GOT3 (cell line): ENCODE data around the gene TMEM40.
"Not testable (repeated sequence)": the region's sequence is repeated elsewhere in the genome, so short reads cannot be mapped to it uniquely, and the experiment has no call there.

Experiments
- DNase-seq: peaks from one replicate; lab custom pipeline; 2025; ENCODE audit warnings: mixed read lengths; lab: John Stamatoyannopoulos, UW

TMEM40 gene

GRCh38 chr3:12716605-12717151, 42.4 kb downstream of the TMEM40 start:
- DNase-seq, result no peak

GRCh38 chr3:12714278-12714677, 44.8 kb downstream of the TMEM40 start:
- DNase-seq, result no peak

- DNase-seq, result no peak
Measured at GRCh38 chr3:12710062-12710461, 49.0 kb downstream of the TMEM40 start.

DNA sequence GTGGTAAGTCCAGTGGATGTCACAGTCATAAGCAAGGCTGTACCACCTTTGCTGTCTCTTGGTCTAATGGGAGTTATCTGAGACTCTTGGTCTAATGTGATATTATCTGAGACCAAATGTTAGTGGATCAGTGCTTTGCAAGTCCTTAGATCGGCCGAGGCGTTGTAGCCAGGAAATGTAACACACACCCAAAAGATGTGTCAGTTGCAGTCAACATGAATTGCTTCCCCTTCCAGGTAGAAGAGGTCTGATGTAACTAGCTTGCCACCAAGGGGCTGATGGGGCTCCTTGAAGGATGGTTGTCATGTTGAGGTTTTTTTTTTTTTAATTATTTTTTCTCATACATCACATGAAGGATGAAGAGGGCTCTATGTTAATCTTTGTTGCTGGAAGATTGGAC, 49.7 kb downstream of the TMEM40 start:
- DNase-seq, result no peak

DNA sequence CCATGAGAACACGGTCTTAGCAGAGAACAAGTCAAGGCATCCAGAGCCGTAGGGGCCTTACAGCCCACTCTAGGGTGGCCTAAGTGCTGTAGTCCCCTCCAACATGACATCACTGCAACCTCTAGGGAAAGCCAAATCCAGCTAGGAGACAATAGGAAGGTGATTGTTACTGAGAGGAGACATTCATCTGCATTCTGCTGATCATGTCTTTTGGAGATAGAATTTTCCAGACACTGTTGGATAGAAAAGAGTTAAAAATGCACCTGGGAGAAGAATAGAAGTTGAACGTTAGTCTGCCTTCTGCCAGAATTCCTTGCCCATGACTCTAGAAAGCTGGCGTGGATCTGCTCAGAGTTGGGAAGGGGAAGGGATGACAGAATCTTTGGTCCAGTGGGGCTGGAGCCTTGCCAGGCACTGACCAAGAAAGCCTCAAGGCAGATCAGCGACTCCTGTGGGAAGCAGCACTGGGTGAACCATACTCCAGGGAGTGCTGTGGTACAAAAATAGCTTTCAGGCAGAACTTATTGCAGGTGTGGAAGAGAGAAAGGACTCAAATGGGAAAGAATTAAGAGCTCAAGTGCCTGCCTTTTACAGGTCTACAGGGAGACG, 50.4 kb downstream of the TMEM40 start:
- peak; percentile 20 for DNase-seq

DNA sequence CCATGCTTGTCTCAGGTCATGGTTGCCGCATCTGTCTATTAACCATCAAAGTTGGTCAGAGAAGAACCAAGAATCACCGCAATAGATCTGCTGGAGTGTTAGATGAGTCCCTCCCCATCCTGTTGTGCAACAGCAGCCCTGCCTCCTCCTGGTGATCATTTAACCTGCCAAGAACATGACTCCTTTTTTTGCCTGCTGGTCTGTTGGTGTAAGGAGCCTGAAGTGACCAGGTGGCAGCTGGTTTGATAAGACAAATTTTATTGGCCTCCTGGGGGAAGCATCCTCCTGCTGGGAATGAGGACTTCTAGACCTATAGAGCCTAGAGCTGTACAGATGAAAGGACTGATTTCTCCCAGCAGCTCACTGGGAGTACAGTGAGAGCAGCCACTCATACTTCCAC, 51.6 kb downstream of the TMEM40 start:
- no peak for DNase-seq

- DNase-seq, result peak; percentile 14
Measured at GRCh38 chr3:12706504-12707253, 52.4 kb downstream of the TMEM40 start.

DNA sequence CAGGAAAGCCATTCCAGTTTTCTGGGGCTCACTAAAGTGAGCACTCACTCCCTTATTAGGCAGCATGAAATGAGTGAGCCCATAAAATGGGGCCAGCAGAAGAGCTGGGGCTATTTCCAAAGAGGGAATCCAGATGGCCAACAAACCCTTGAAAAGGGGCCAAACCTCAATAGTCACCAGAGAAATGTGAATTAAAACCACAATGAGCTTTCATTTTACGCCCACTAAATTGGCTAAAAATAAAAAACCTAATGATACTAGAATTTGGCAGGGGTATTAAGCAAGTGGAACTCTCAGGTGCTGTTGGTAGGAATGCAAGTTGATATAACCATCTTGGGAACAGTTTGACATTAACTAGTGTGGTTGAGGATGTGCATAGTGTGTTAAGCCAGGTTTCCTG, 53.1 kb downstream of the TMEM40 start:
- no peak for DNase-seq

DNA sequence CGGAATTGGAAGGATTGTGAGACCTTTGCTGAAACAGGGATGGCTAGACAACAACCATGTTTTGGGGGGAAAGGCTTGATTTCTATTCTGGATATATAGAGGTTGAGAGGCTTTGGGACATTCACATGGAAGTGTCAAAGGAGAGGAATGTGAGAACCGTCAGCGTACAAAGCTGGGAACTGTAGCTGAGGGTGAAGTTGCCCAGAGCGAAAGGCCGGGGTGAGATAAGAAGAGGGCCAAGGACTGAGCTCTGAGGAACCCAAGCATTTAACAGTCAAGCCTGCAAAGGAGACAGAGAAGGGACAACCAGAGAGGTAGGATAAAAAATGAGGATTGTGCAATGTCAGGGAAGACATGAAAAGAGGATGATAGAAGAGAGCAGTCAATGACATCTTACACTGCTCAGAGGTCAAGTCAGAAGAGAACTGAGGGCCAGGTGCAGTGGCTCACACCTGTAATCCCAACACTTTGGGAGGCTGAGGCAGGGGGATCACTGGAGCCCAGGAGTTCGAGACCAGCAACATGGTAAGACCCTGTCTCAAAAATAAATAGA, 53.6 kb downstream of the TMEM40 start:
- no peak for DNase-seq

DNA sequence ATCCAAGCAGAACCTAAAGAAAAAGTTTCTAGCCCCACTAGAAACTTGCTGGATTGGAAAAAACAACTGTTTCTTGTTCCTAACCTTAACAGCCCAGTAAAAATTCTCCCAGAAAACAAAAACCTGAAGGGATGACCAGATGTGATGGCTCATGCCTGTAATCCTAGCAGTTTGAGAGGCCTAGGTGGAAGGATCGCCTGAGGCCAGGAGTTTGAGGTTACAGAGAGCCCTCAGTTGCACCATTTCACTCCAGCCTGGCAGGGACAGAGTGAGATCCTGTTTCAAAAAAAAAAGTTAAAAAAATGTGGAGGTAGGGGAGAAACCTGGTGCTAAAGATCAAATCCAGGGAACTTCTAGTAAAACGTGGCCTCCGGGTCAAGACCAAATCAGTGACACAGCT, 56.6 kb downstream of the TMEM40 start:
- no peak for DNase-seq

GRCh38 chr3:12701601-12702000, 57.5 kb downstream of the TMEM40 start:
- DNase-seq, result not testable (repeated sequence)

GRCh38 chr3:12700800-12701199, 58.3 kb downstream of the TMEM40 start:
- no peak for DNase-seq

- DNase-seq, result no peak
Measured at GRCh38 chr3:12695916-12696315, 63.1 kb downstream of the TMEM40 start.

DNA sequence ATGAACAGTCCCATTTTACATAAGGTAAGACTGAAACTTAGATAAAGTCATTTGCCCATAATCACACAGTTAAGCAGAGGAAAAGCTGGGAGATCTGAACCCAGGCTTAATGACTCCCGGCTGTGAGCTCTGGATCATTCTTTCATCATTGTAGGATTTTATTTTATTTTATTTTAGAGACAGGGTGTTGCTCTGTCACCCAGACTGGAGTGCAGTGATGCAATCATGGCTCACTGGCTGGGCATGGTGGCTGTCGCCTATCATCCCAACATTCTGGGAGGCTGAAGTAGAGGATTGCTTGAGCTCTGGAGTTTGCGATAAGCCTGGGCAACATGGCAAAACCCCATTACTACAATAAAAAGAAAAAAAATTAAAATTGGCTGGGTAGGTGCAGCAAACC, 63.9 kb downstream of the TMEM40 start:
- no peak for DNase-seq

DNA sequence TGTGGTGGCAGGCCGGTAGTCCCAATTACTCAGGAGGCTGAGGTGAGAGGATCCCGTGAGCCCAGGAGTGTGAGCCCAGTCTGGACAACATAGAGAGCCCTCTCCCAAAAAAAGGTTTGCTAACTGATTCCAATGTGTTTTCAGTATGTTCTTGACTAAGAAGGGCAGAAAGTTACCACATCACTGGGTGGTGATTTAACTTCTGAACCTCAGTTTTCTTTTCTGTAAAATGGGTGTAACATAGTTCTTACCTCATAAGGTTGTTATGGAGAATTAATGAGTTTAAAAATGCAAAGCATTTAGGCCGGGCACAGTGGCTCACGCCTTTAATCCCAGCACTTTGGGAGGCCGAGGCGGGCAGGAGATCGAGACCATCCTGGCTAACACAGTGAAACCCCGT, 66.6 kb downstream of the TMEM40 start:
- DNase-seq, result no peak

DNA sequence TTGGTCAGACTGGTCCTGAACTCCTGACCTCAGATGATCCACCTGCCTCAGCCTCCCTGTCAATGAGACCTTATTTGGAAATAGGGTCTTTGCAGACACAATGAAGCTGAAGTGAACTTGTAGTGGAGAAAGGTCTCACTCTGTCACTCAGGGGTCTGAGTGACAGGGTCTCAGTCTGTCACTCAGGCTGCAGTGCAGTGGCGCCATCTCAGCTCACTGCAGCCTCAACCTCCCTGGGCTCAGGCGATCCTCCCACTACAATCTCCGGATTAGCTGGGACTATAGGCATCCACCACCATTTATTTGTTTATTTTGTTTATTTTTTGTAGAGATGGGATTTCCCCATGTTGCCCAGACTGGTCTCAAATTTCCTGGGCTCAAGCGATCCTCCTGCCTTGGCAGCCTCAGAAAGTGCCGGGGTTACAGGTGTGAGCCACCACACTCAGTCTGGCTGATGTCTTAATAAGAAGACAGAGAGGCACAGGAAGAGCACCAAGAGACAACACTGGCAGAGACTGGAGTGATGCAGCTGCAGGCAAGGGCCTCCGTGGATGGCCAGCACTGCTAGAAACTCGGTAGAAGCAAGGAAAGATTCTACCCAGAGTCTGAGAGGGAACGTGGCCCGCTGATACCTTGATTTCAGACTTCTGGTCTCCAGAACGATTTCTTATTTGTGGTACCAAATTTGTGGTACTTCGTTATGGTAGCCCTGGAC, 68.9 kb downstream of the TMEM40 start:
- DNase-seq, result no peak

GRCh38 chr3:12687948-12688347, 71.1 kb downstream of the TMEM40 start:
- DNase-seq, result no peak

GRCh38 chr3:12686096-12686495, 73.0 kb downstream of the TMEM40 start:
- DNase-seq, result no peak
